ENCODE results near the gene CAMTA1.

Gene CAMTA1

GRCh38 chr1:6872573-6873261, 87.5 kb downstream of the CAMTA1 start:
- no peak for DNase-seq (ENCODE audit: low read depth in 3 of 3)

- DNase-seq (ENCODE audit: low read depth in 3 of 3), result no peak
These were observed 88.2 kb downstream of the CAMTA1 start for GRCh38 chr1:6873298-6874015.

- no peak for DNase-seq (ENCODE audit: low read depth in 3 of 3)
These were observed 89.0 kb downstream of the CAMTA1 start for GRCh38 chr1:6874298-6874697.

GRCh38 chr1:6880951-6881690, 95.9 kb downstream of the CAMTA1 start:
- DNase-seq (ENCODE audit: low read depth in 3 of 3), result no peak

GRCh38 chr1:6882414-6882813, 97.2 kb downstream of the CAMTA1 start:
- DNase-seq (ENCODE audit: low read depth in 3 of 3), result no peak

GRCh38 chr1:6884652-6885153, 99.4 kb downstream of the CAMTA1 start:
- DNase-seq (ENCODE audit: low read depth in 3 of 3), result no peak

GRCh38 chr1:6885426-6885825, 100.2 kb downstream of the CAMTA1 start:
- DNase-seq (ENCODE audit: low read depth in 3 of 3), result no peak

- no peak for DNase-seq (ENCODE audit: low read depth in 3 of 3)
These were observed 101.3 kb downstream of the CAMTA1 start for GRCh38 chr1:6886523-6886922.

- no peak for DNase-seq (ENCODE audit: low read depth in 3 of 3)
These were observed 103.0 kb downstream of the CAMTA1 start for GRCh38 chr1:6888268-6888667.

- no peak for DNase-seq (ENCODE audit: low read depth in 3 of 3)
These were observed 103.6 kb downstream of the CAMTA1 start for GRCh38 chr1:6888870-6889269.

GRCh38 chr1:6889875-6890480, 104.7 kb downstream of the CAMTA1 start:
- peak in 1 of 3 donors; percentile 3 for DNase-seq (ENCODE audit: low read depth in 3 of 3)

GRCh38 chr1:6890686-6891085, 105.4 kb downstream of the CAMTA1 start:
- no peak for DNase-seq (ENCODE audit: low read depth in 3 of 3)

- peak in 1 of 3 donors; percentile 51 for DNase-seq (ENCODE audit: low read depth in 3 of 3)
These were observed 106.7 kb downstream of the CAMTA1 start for GRCh38 chr1:6891781-6892579.

- DNase-seq (ENCODE audit: low read depth in 3 of 3), result no peak
These were observed 108.1 kb downstream of the CAMTA1 start for GRCh38 chr1:6893388-6893787.

GRCh38 chr1:6897138-6897537, 111.9 kb downstream of the CAMTA1 start:
- no peak for DNase-seq (ENCODE audit: low read depth in 3 of 3)

- no peak for DNase-seq (ENCODE audit: low read depth in 3 of 3)
These were observed 113.8 kb downstream of the CAMTA1 start for GRCh38 chr1:6898974-6899539.

GRCh38 chr1:6899621-6900020, 114.4 kb downstream of the CAMTA1 start:
- DNase-seq (ENCODE audit: low read depth in 3 of 3), result no peak

- no peak for DNase-seq (ENCODE audit: low read depth in 3 of 3)
These were observed 116.9 kb downstream of the CAMTA1 start for GRCh38 chr1:6902153-6902552.

GRCh38 chr1:6904476-6905170, 119.4 kb downstream of the CAMTA1 start:
- no peak for DNase-seq (ENCODE audit: low read depth in 3 of 3)

- no peak for DNase-seq (ENCODE audit: low read depth in 3 of 3)
These were observed 120.1 kb downstream of the CAMTA1 start for GRCh38 chr1:6905331-6905730.

Measured in stimulated activated CD4-positive, alpha-beta T cell treated with anti-CD3 and anti-CD28 coated beads, TNF-alpha, amount 100 ng/mL, for 48 hours (primary cell).